ENCODE data around the gene MED27. TPM values are rescaled to one million over a fixed set of nuclear protein-coding genes. Genes with fewer than 3 reads are reported as not detected.

The MED27 gene
- total and polyA plus RNA-seq, 5 experiments from 2014 or later, result 14.3 to 43.4 (median 36.3) TPM

GRCh38 chr9:131880833-131881583, 198.7 kb downstream of the MED27 start:
- no peaks in the 10 kb centered on the region for H3K27me3 Mint-ChIP-seq
- no peak overlapping the region for H3K4me3 Mint-ChIP-seq
- H3K4me1 Mint-ChIP-seq, result peaks cover 10 to 20% (median 17%) of the 10 kb centered on the region in 4 donors
- DNase-seq, result no peak
- H3K9me3 Mint-ChIP-seq, result no peaks in the 10 kb centered on the region
- POLR2A ChIA-PET, result no interaction called here
- H3K36me3 Mint-ChIP-seq, result peaks cover 0 to 35% (median 10%) of the 10 kb centered on the region in 3 donors
- H3K27ac Mint-ChIP-seq, result peak overlapping the region in 2 of 10 donors; percentile 22 to 79
- ATAC-seq, result no peak

GRCh38 chr9:131879911-131880290, 199.8 kb downstream of the MED27 start:
- Mint-ChIP-seq H3K36me3 (peaks cover 0 to 36% (median 10%) of the 10 kb centered on the region in 3 donors), H3K27me3 (no peaks in the 10 kb centered on the region), H3K27ac (no peak overlapping the region), H3K4me1 (peaks cover 11 to 20% (median 19%) of the 10 kb centered on the region in 4 donors), H3K9me3 (no peaks in the 10 kb centered on the region), H3K4me3 (no peak overlapping the region)
- no peak for DNase-seq
- POLR2A ChIA-PET, result no interaction called here
- ATAC-seq, result no peak

- Mint-ChIP-seq H3K4me1 (peaks cover 11 to 20% (median 19%) of the 10 kb centered on the region in 4 donors), H3K36me3 (peaks cover 0 to 33% (median 10%) of the 10 kb centered on the region in 3 donors), H3K27me3 (no peaks in the 10 kb centered on the region), H3K27ac (peak overlapping the region in 2 of 10 donors; percentile 34 to 48), H3K4me3 (no peak overlapping the region), H3K9me3 (no peaks in the 10 kb centered on the region)
- POLR2A ChIA-PET, result no interaction called here
- ATAC-seq (no peak), DNase-seq (no peak)
Measured at GRCh38 chr9:131879181-131879910, 200.3 kb downstream of the MED27 start.

- DNase-seq, result no peak
- no peaks in the 10 kb centered on the region for H3K27me3 Mint-ChIP-seq
- H3K9me3 Mint-ChIP-seq, result no peaks in the 10 kb centered on the region
- peaks cover 9 to 19% (median 14%) of the 10 kb centered on the region in 4 donors for H3K4me1 Mint-ChIP-seq
- POLR2A ChIA-PET, result no interaction called here
- ATAC-seq, result no peak
- peaks cover 0 to 19% (median 4%) of the 10 kb centered on the region in 3 donors for H3K36me3 Mint-ChIP-seq
- H3K4me3 Mint-ChIP-seq, result no peak overlapping the region
- H3K27ac Mint-ChIP-seq, result peak overlapping the region in 3 of 10 donors; percentile 10 to 60 (median 11)
Measured at GRCh38 chr9:131876486-131876885, 203.2 kb downstream of the MED27 start.

- no peak for ATAC-seq
- peak overlapping the region in 2 of 10 donors; percentile 60 to 69 for H3K27ac Mint-ChIP-seq
- H3K4me1 Mint-ChIP-seq, result peaks cover 9 to 16% (median 12%) of the 10 kb centered on the region in 4 donors
- peaks cover 0 to 19% (median 4%) of the 10 kb centered on the region in 3 donors for H3K36me3 Mint-ChIP-seq
- no peak for DNase-seq
- H3K27me3 Mint-ChIP-seq, result no peaks in the 10 kb centered on the region
- H3K9me3 Mint-ChIP-seq, result no peaks in the 10 kb centered on the region
- no peak overlapping the region for H3K4me3 Mint-ChIP-seq
- POLR2A ChIA-PET, result no interaction called here
Measured at GRCh38 chr9:131875828-131876485, 203.7 kb downstream of the MED27 start.

- peaks cover 0 to 17% (median 4%) of the 10 kb centered on the region in 3 donors for H3K36me3 Mint-ChIP-seq
- no peak overlapping the region for H3K4me3 Mint-ChIP-seq
- DNase-seq (no peak), ATAC-seq (no peak)
- H3K9me3 Mint-ChIP-seq, result no peaks in the 10 kb centered on the region
- POLR2A ChIA-PET, result no interaction called here
- H3K4me1 Mint-ChIP-seq, result peaks cover 9 to 15% (median 12%) of the 10 kb centered on the region in 4 donors
- no peaks in the 10 kb centered on the region for H3K27me3 Mint-ChIP-seq
- no peak overlapping the region for H3K27ac Mint-ChIP-seq
Measured at GRCh38 chr9:131874916-131875670, 204.6 kb downstream of the MED27 start.

- H3K4me3 Mint-ChIP-seq, result no peak overlapping the region
- POLR2A ChIA-PET, result no interaction called here
- no peaks in the 10 kb centered on the region for H3K9me3 Mint-ChIP-seq
- peaks cover 0 to 15% (median 4%) of the 10 kb centered on the region in 3 donors for H3K36me3 Mint-ChIP-seq
- DNase-seq (no peak), ATAC-seq (no peak)
- no peaks in the 10 kb centered on the region for H3K27me3 Mint-ChIP-seq
- H3K4me1 Mint-ChIP-seq, result peaks cover 8 to 15% (median 11%) of the 10 kb centered on the region in 4 donors
- H3K27ac Mint-ChIP-seq, result no peak overlapping the region
Measured at GRCh38 chr9:131874447-131874846, 205.2 kb downstream of the MED27 start.

GRCh38 chr9:131873891-131874440, 205.7 kb downstream of the MED27 start:
- Mint-ChIP-seq H3K4me1 (peaks cover 7 to 15% (median 11%) of the 10 kb centered on the region in 4 donors), H3K27me3 (no peaks in the 10 kb centered on the region), H3K27ac (no peak overlapping the region), H3K36me3 (peaks cover 0 to 18% (median 4%) of the 10 kb centered on the region in 3 donors), H3K4me3 (no peak overlapping the region), H3K9me3 (no peaks in the 10 kb centered on the region)
- ATAC-seq (no peak), DNase-seq (no peak)
- POLR2A ChIA-PET, result no interaction called here

- H3K27ac Mint-ChIP-seq, result no peak overlapping the region
- no peak for DNase-seq
- ATAC-seq, result no peak
- H3K36me3 Mint-ChIP-seq, result peaks cover 0 to 18% (median 4%) of the 10 kb centered on the region in 3 donors
- peaks cover 7 to 15% (median 11%) of the 10 kb centered on the region in 4 donors for H3K4me1 Mint-ChIP-seq
- POLR2A ChIA-PET, result no interaction called here
- H3K9me3 Mint-ChIP-seq, result no peaks in the 10 kb centered on the region
- no peak overlapping the region for H3K4me3 Mint-ChIP-seq
- H3K27me3 Mint-ChIP-seq, result no peaks in the 10 kb centered on the region
Measured at GRCh38 chr9:131873335-131873734, 206.3 kb downstream of the MED27 start.

- Mint-ChIP-seq H3K27me3 (no peaks in the 10 kb centered on the region), H3K4me1 (peaks cover 7 to 15% (median 11%) of the 10 kb centered on the region in 4 donors), H3K36me3 (peaks cover 0 to 18% (median 2%) of the 10 kb centered on the region in 3 donors), H3K4me3 (no peak overlapping the region), H3K27ac (no peak overlapping the region), H3K9me3 (no peaks in the 10 kb centered on the region)
- POLR2A ChIA-PET, result no interaction called here
- DNase-seq (no peak), ATAC-seq (no peak)
Measured at GRCh38 chr9:131872702-131873101, 207.0 kb downstream of the MED27 start.

GRCh38 chr9:131872006-131872405, 207.7 kb downstream of the MED27 start:
- ATAC-seq (no peak), DNase-seq (no peak)
- Mint-ChIP-seq H3K9me3 (no peaks in the 10 kb centered on the region), H3K27me3 (no peaks in the 10 kb centered on the region), H3K27ac (no peak overlapping the region), H3K4me3 (no peak overlapping the region), H3K4me1 (peaks cover 7 to 12% (median 9%) of the 10 kb centered on the region in 4 donors), H3K36me3 (peaks cover 0 to 15% (median under 1%) of the 10 kb centered on the region in 3 donors)
- POLR2A ChIA-PET, result no interaction called here

- Mint-ChIP-seq H3K4me3 (no peak overlapping the region), H3K4me1 (peaks cover 0 to 5% (median 1%) of the 10 kb centered on the region in 4 donors), H3K9me3 (no peaks in the 10 kb centered on the region), H3K27ac (no peak overlapping the region), H3K27me3 (no peaks in the 10 kb centered on the region), H3K36me3 (peaks cover 0 to 18% (median 0%) of the 10 kb centered on the region in 3 donors)
- ATAC-seq (no peak), DNase-seq (no peak)
- POLR2A ChIA-PET, result no interaction called here
Measured at GRCh38 chr9:131870156-131870555, 209.5 kb downstream of the MED27 start.

All from naive thymus-derived CD8-positive, alpha-beta T cell (primary cell).